ENCODE results near the gene TMEM131.

The TMEM131 gene

DNA sequence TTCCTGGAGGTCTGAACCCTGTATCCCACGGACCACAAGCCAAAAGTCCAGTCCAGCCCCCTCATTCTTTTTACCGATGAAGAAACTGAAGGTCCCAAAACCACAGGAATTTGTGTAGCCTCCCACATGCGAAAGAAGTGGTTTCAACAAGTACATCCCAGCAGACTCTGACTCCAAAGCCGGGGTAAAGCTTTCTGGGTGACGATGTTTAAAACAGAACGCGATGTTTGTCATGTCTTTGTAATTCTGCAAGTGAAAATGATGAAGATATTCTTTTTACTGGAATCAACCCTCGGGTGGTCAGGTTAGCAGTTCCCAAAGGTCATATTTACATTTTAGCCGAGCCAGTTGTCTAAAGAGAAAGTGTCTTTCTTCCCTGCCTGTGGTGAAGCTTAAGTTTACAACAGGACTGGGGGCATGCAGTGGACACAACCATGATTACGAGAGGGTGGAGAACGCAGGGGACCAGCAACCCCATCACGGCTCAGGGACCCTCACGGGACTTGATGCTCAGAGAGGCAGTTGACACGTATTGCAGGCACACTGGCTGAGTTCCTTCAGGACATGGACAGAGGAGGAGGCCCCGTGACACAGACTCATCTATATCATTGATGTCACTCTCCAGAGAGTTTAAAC is 17.8 kb upstream of the TMEM131 start:
- H3K9ac ChIP-seq (ENCODE audit: low read length) = peak overlapping the region; percentile 84
- H3K79me2 ChIP-seq (ENCODE audit: low read length) = peaks cover 5% of the 10 kb centered on the region; the same call in 1 of the 2 replicates
- peak overlapping the region; percentile 15; the same call in 1 of the 2 replicates for H2AFZ ChIP-seq (ENCODE audit: low read depth, low read length)
- peaks cover 82% of the 10 kb centered on the region for H3K4me1 ChIP-seq (ENCODE audit: low read length)
- H3K9me3 ChIP-seq (ENCODE audit: insufficient read depth, low read length) = no peaks in the 10 kb centered on the region
- H3K27me3 ChIP-seq (ENCODE audit: low read depth, low read length) = no peaks in the 10 kb centered on the region
- peak overlapping the region; percentile 99 for H3K27ac ChIP-seq (ENCODE audit: low read length)
- TF ChIP-seq, protein P1, sequence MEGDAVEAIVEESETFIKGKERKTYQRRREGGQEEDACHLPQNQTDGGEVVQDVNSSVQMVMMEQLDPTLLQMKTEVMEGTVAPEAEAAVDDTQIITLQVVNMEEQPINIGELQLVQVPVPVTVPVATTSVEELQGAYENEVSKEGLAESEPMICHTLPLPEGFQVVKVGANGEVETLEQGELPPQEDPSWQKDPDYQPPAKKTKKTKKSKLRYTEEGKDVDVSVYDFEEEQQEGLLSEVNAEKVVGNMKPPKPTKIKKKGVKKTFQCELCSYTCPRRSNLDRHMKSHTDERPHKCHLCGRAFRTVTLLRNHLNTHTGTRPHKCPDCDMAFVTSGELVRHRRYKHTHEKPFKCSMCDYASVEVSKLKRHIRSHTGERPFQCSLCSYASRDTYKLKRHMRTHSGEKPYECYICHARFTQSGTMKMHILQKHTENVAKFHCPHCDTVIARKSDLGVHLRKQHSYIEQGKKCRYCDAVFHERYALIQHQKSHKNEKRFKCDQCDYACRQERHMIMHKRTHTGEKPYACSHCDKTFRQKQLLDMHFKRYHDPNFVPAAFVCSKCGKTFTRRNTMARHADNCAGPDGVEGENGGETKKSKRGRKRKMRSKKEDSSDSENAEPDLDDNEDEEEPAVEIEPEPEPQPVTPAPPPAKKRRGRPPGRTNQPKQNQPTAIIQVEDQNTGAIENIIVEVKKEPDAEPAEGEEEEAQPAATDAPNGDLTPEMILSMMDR (IDR thresholded peaks at IDR 0.05; ENCODE audit: low read depth, low read length) = no peak
- TF ChIP-seq EZH2phosphoT487 (IDR thresholded peaks at IDR 0.05; ENCODE audit: low read depth) = no peak
- peak overlapping the region; percentile 94 for H3K4me2 ChIP-seq (ENCODE audit: low read length)
- H3K36me3 ChIP-seq (replicated peaks; ENCODE audit: low read depth, low read length) = no peaks in the 10 kb centered on the region
- H4K20me1 ChIP-seq (ENCODE audit: insufficient read depth, low read length) = no peaks in the 10 kb centered on the region
- H3K4me3 ChIP-seq (ENCODE audit: low read length) = peak overlapping the region; percentile 63

DNA sequence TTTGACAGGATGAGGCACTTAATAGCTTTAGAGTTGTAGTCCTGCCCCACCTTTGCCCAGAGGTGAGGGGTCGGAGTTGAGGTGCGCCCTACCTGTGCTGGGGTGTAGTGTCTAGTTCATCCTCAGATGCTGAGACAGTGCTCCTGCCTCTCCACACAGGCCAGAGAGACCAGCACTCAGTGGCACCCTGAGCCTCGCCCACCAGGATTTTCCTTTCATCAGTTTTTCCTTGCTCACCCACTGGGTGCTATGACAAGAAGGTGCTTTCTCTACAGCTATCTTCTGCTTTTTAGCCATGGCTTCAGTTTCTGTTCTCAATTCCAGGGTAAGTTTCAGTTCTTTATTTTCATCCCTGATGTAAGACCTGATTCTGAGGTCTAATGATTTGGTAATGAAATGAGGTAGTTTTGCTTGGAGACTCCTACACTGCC is 16.8 kb upstream of the TMEM131 start:
- H3K27me3 ChIP-seq (ENCODE audit: low read depth, low read length) = no peaks in the 10 kb centered on the region
- peak overlapping the region; percentile 73 for H3K4me3 ChIP-seq (ENCODE audit: low read length)
- H3K9ac ChIP-seq (ENCODE audit: low read length) = peak overlapping the region; percentile 87
- TF ChIP-seq EZH2phosphoT487 (IDR thresholded peaks at IDR 0.05; ENCODE audit: low read depth) = no peak; the same call in 1 of the 2 replicates
- TF ChIP-seq, protein P1 (IDR thresholded peaks at IDR 0.05; ENCODE audit: low read depth, low read length) = no peak
- no peak overlapping the region for H2AFZ ChIP-seq (ENCODE audit: low read depth, low read length)
- H3K4me1 ChIP-seq (ENCODE audit: low read length) = peaks cover 84% of the 10 kb centered on the region
- H3K4me2 ChIP-seq (ENCODE audit: low read length) = peak overlapping the region; percentile 99
- no peaks in the 10 kb centered on the region for H3K9me3 ChIP-seq (ENCODE audit: insufficient read depth, low read length)
- peak overlapping the region; percentile 99 for H3K27ac ChIP-seq (ENCODE audit: low read length)
- no peaks in the 10 kb centered on the region for H3K36me3 ChIP-seq (replicated peaks; ENCODE audit: low read depth, low read length)
- peaks cover 5% of the 10 kb centered on the region; the same call in 1 of the 2 replicates for H3K79me2 ChIP-seq (ENCODE audit: low read length)
- no peaks in the 10 kb centered on the region for H4K20me1 ChIP-seq (ENCODE audit: insufficient read depth, low read length)

DNA sequence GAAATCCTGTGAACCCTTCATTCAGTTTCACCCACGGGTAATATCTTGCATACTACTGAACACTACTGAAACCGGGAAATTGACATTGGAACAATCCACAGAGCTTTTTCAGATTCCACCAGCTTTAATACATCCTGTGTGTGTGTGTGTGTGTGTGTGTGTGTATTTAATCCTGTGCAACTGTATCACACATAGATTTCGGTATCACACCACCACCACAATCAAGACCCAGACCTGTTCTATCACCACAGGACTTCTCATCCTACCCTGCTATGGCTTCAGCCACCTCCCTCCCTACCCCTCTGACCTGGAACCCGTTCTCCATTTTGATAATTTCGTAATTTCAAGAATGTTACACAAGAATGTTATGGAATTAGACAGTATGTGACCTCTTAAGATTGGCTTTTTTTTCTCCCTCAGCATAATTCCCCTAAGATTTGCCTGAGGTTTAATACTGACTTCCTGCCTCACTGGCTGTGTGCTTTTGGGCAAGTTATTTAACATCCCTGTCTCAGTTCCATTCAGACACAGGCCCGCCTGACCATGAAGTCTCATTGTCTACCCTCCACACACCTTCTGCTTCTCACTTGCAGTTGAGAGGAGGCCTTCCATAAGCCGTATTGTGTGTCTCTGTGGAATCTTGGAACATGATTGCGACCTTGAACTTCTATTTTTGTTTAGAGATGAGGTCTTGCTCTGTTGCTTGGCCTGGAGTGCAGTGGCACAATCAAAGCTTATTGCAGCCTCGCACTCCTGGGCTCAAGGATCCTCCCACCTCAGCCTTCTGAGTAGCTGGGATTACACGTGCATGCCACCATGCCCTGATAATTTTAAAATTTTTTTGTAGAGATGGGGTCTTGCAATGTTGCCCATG is 14.4 kb upstream of the TMEM131 start:
- Histone ChIP-seq H3K4me3 (ENCODE audit: low read length) (no peak overlapping the region), H3K4me1 (ENCODE audit: low read length) (peaks cover 71% of the 10 kb centered on the region)

More for the DNA sequence above, 14.4 kb upstream of the TMEM131 start:
- Histone ChIP-seq H3K4me2 (ENCODE audit: low read length) (peak overlapping the region; percentile 37), H3K79me2 (ENCODE audit: low read length) (peaks cover 5% of the 10 kb centered on the region; the same call in 1 of the 2 replicates), H3K27ac (ENCODE audit: low read length) (peak overlapping the region; percentile 9; the same call in 1 of the 2 replicates), H3K9me3 (ENCODE audit: insufficient read depth, low read length) (no peaks in the 10 kb centered on the region), H2AFZ (ENCODE audit: low read depth, low read length) (peak overlapping the region; percentile 72), H3K36me3 (replicated peaks; ENCODE audit: low read depth, low read length) (no peaks in the 10 kb centered on the region), H3K9ac (ENCODE audit: low read length) (peak overlapping the region; percentile 14; the same call in 1 of the 2 replicates), H3K27me3 (ENCODE audit: low read depth, low read length) (no peaks in the 10 kb centered on the region), H4K20me1 (ENCODE audit: insufficient read depth, low read length) (no peaks in the 10 kb centered on the region)
- TF ChIP-seq, protein P1 (IDR thresholded peaks at IDR 0.05; ENCODE audit: low read depth, low read length) = no peak
- no peak for TF ChIP-seq EZH2phosphoT487 (IDR thresholded peaks at IDR 0.05; ENCODE audit: low read depth)

Data from OCI-LY3 (cell line).